ENCODE data around the gene TBCA.

GRCh38 chr5:77784735-77785134, 8.6 kb upstream of the TBCA start:
- TF ChIP-seq CTCF (IDR thresholded peaks at IDR 0.05 in 2 of 3, conservative IDR thresholded peaks at IDR 0.05 in 1 of 3; ENCODE audit: insufficient read depth in 2 of 3, low read depth in 1 of 3, low read length in 3 of 3) (no peak), GMEB1 (CRISPR knock-in tag; IDR thresholded peaks at IDR 0.05) (no peak), E2F8 (IDR thresholded peaks at IDR 0.05; ENCODE audit: low read depth, partially characterized antibody) (no peak), E2F5 (CRISPR knock-in tag; IDR thresholded peaks at IDR 0.05) (no peak), EP300 (IDR thresholded peaks at IDR 0.05; ENCODE audit: low read length) (no peak), ZNF12 (CRISPR knock-in tag; IDR thresholded peaks at IDR 0.05) (no peak), ZBTB26 (CRISPR knock-in tag; IDR thresholded peaks at IDR 0.05) (no peak), IRF9 (tag; IDR thresholded peaks at IDR 0.05) (no peak), EZH2 (IDR thresholded peaks at IDR 0.05; ENCODE audit: borderline replicate concordance, low read depth, low read length) (no peak), ZNF274 (IDR thresholded peaks at IDR 0.05; ENCODE audit: borderline replicate concordance, low read depth, low read length) (no peak), ELF2 (CRISPR knock-in tag; IDR thresholded peaks at IDR 0.05) (no peak), BACH1 (tag; IDR thresholded peaks at IDR 0.05) (no peak), EGR1 (conservative IDR thresholded peaks at IDR 0.05) (no peak)
